B cell (primary cell): ENCODE data around the gene ZNF223. TPM values are rescaled to one million over a fixed set of nuclear protein-coding genes. Genes with fewer than 3 reads are reported as not detected.

ENCODE experiments used
- ATAC-seq: fragments of 200-7000 bp; cut with Tn5 transposase; one replicate; pipeline ENCODE4 v1.10.0; 2021; ENCODE audit warnings: low read depth, mild to moderate bottlenecking, moderate number of reproducible peaks, moderate library complexity
- CTCF ChIA-PET: fragments of 350-600 bp; sonication (Branson Sonifier 250); formaldehyde crosslinking; loops from one replicate; lab custom pipeline; 2021; ENCODE audit warnings: antibody characterized with exemption, inconsistent platforms; lab: Charles Lee
- POLR2A ChIA-PET: fragments of 350-600 bp; sonication (Branson Sonifier 250); formaldehyde crosslinking; loops from one replicate; lab custom pipeline; 2021; ENCODE audit warnings: antibody characterized with exemption; lab: Charles Lee
- DNase-seq: peaks from one replicate; pipeline ENCODE4 v3.0.0; 2013
- H2AFZ ChIP-seq: 2 replicates; pipeline ENCODE4 v1.6.1; 2012; ENCODE audit warnings: mild to moderate bottlenecking, low read depth, low read length; ENCODE audit not compliant: insufficient read depth, poor library complexity, severe bottlenecking
- H3K27ac ChIP-seq, 2 donors: 1 replicate in 1 of 2; 2 replicates in 1 of 2; pipeline ENCODE4 v1.5.1; 2012 to 2013; ENCODE audit warnings: low read length in 2 of 2, mild to moderate bottlenecking in 2 of 2, moderate library complexity in 1 of 2
- H3K27me3 ChIP-seq, 4 experiments: fragments of 200-600 bp in 1 of 4; sonication (generic) in 1 of 4; replicated peaks in 1 of 4; 1 replicate in 2 of 4; 2 replicates in 2 of 4; pipeline versions ENCODE4 v1.6.1 to v1.7.0; 2013 to 2016; ENCODE audit warnings: low read length in 3 of 4, mild to moderate bottlenecking in 2 of 4, mixed read lengths in 1 of 4, moderate library complexity in 1 of 4; ENCODE audit not compliant: insufficient read depth in 4 of 4, control insufficient read depth in 3 of 4; ENCODE audit errors: control extremely low read depth in 1 of 4
- H3K36me3 ChIP-seq, 2 experiments: replicated peaks in 1 of 2; 1 replicate in 1 of 2; 2 replicates in 1 of 2; pipeline versions ENCODE4 v1.6.1 to v1.7.1; 2013; ENCODE audit warnings: low read length in 1 of 2; ENCODE audit not compliant: insufficient read depth in 2 of 2, control insufficient read depth in 1 of 2; ENCODE audit errors: control extremely low read depth in 1 of 2, extremely low read depth in 1 of 2
- H3K4me1 ChIP-seq, 2 donors: fragments of 200-600 bp in 1 of 2; sonication (generic) in 1 of 2; 1 replicate in 1 of 2; 2 replicates in 1 of 2; pipeline versions ENCODE4 v1.5.1 to v1.6.1; 2013 to 2017; ENCODE audit warnings: low read length in 2 of 2; ENCODE audit not compliant: control insufficient read depth in 2 of 2, insufficient read depth in 2 of 2
- H3K4me2 ChIP-seq: replicated peaks from 2 replicates; pipeline ENCODE3; 2012; ENCODE audit warnings: mild to moderate bottlenecking, low read depth, low read length; ENCODE audit not compliant: poor library complexity, severe bottlenecking
- H3K4me3 ChIP-seq, 5 experiments: fragments of 200-600 bp in 1 of 5; sonication (generic) in 1 of 5; 1 replicate in 3 of 5; 2 replicates in 2 of 5; pipeline versions ENCODE4 v1.5.1 to v1.7.0; 2011 to 2016; ENCODE audit warnings: low read length in 4 of 5, mild to moderate bottlenecking in 4 of 5, low read depth in 2 of 5, control low read depth in 1 of 5, moderate library complexity in 1 of 5; ENCODE audit not compliant: insufficient read depth in 1 of 5; ENCODE audit errors: control extremely low read depth in 1 of 5, extremely low read depth in 1 of 5
- H3K79me2 ChIP-seq: fragments of 200-600 bp; sonication (generic); one replicate; pipeline ENCODE4 v1.6.0; 2016; ENCODE audit warnings: low read length; ENCODE audit not compliant: control insufficient read depth, insufficient read depth
- H3K9ac ChIP-seq: fragments of 200-600 bp; sonication (generic); 2 replicates; pipeline ENCODE4 v1.6.1; 2017; ENCODE audit warnings: mild to moderate bottlenecking, low read length, moderate library complexity
- H3K9me3 ChIP-seq, 3 donors: one replicate each; pipeline versions ENCODE4 v1.6.1 to v1.7.1; 2013; ENCODE audit warnings: low read length in 2 of 3; ENCODE audit not compliant: control insufficient read depth in 2 of 3, insufficient read depth in 1 of 3; ENCODE audit errors: control extremely low read depth in 1 of 3
- H4K20me1 ChIP-seq: 2 replicates; pipeline ENCODE4 v1.6.0; 2012; ENCODE audit warnings: mild to moderate bottlenecking, low read length; ENCODE audit not compliant: insufficient read depth, control insufficient read depth, poor library complexity, severe bottlenecking
- H3K27ac Mint-ChIP-seq: one replicate; pipeline ENCODE4 v1.8.0; 2021; ENCODE audit warnings: mixed read lengths
- H3K27me3 Mint-ChIP-seq: one replicate; pipeline ENCODE4 v1.8.0; 2021; ENCODE audit warnings: mixed read lengths
- H3K4me1 Mint-ChIP-seq: one replicate; pipeline ENCODE4 v1.8.0; 2021; ENCODE audit warnings: mixed read lengths
- H3K4me3 Mint-ChIP-seq: one replicate; pipeline ENCODE4 v1.8.0; 2021; ENCODE audit warnings: mixed read lengths
- H3K9me3 Mint-ChIP-seq: one replicate; pipeline ENCODE4 v1.8.0; 2022; ENCODE audit warnings: mixed read lengths; ENCODE audit not compliant: insufficient read depth
- CTCF ChIP-seq: fragments of 200-600 bp; IDR thresholded peaks from one replicate; pipeline ENCODE4 v1.8.0; 2022; ENCODE audit warnings: antibody characterized with exemption, mild to moderate bottlenecking
- EZH2 ChIP-seq: IDR thresholded peaks from 2 replicates; pipeline ENCODE4 v1.6.1; 2012; ENCODE audit warnings: borderline replicate concordance, low read depth, mild to moderate bottlenecking, moderate library complexity, low read length; ENCODE audit not compliant: insufficient read depth, poor library complexity, severe bottlenecking
- WGBS: methylation state at CpG from one replicate; pipeline ENCODE4 v1.1.5; 2013; ENCODE audit warnings: missing lambda C conversion rate; ENCODE audit not compliant: insufficient coverage; 5-methylcytosine and 5-hydroxymethylcytosine counted together
- intact Hi-C: fragments of 100-400 bp; cut with micrococcal nuclease; formaldehyde crosslinking; loops from one replicate; pipeline ENCODE4 v1.10.0; 2022
- polyA plus RNA-seq: library from polyadenylated mRNA; depleted of rRNA; stranded (reverse); fragments of >200 nt; gene quantifications from 2 replicates; pipeline ENCODE4 v1.2.3, GENCODE V29; 2012
- total RNA-seq, 2 donors: library from RNA; stranded (reverse); fragments of 120-200 nt in 1 of 2; gene quantifications; 1 replicate in 1 of 2; 2 replicates in 1 of 2; pipeline versions ENCODE4 v1.2.3 to v1.2.4, GENCODE V29; 2013 to 2022

The ZNF223 gene
- total and polyA plus RNA-seq, 2 donors (not counting 1 experiment from before 2014, with no cell fraction given), result 2.9 to 7.3 TPM

GRCh38 chr19:44092108-44092507, 40.3 kb downstream of the ZNF223 start:
- Mint-ChIP-seq H3K4me3 (no peak overlapping the region), H3K4me1 (peaks cover 16% of the 10 kb centered on the region), H3K27ac (no peak overlapping the region), H3K27me3 (no peaks in the 10 kb centered on the region), H3K9me3 (no peaks in the 10 kb centered on the region)
- Histone ChIP-seq H3K4me1 (peaks cover 4 to 9% of the 10 kb centered on the region in 2 donors), H4K20me1 (no peaks in the 10 kb centered on the region), H3K79me2 (peaks cover 21% of the 10 kb centered on the region), H3K4me3 (no peak overlapping the region), H2AFZ (no peak overlapping the region), H3K9ac (no peak overlapping the region), H3K27ac (no peak overlapping the region), H3K27me3 (no peaks in the 10 kb centered on the region), H3K36me3 (peaks cover under 1 to 7% of the 10 kb centered on the region in 2 experiments), H3K9me3 (no peaks in the 10 kb centered on the region), H3K4me2 (no peak overlapping the region)
- intact Hi-C loops, result loop anchor here (10.0 kb wide), 1 partner anchor 313 kb away; the partner anchor contains the start of gene ZNF285
- DNase-seq, result no peak
- no peak for TF ChIP-seq CTCF
- no peak for TF ChIP-seq EZH2
- 75% methylated on average over 2 of the region's 4 CpGs for WGBS
- ATAC-seq, result no peak
- ChIA-PET POLR2A (no interaction called here), CTCF (no interaction called here)
